ENCODE results near the gene SREBF1. TPM values are rescaled to one million over a fixed set of nuclear protein-coding genes. Genes with fewer than 3 reads are reported as not detected.

SREBF1 gene
- total RNA-seq, 1 experiment from 2014 or later = 298 TPM

DNA sequence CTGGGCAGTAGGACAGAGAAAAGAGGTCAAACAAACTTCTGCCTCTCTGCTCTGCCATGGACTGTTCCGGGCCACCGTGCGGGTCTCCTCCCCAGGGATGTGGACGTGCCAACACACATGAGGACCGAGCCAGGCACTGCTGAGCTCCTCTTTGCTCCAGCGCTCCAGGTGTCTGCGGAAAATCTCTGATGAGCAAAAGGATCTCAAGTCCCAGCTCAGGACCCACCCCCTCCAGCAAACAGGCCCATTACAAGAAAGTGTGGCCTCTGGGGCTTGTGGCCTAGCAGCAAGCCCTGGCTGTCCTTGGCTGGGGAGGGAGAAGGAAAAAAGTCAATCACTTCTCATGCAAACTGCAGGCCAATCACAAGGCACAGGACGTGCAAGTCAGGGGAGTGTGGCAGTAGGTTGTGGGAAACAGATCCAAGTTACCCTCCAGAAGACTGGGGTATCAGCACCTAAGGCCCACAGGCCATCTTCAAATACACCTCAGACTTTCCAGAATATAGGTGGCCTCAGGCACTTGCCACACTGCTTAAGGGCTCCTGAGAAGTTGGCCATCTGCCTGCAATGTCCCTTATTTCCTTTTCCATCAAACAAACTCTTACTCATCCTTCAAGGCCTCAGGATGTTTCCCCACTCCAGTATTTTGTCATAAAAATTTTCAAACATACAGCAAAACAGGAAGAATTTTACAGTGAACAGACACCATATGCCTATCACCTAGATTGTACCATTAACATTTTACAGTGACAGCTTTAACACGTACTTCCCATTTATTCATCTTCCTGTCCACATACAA lies 36.0 kb upstream of the SREBF1 start:
- no peak overlapping the region for H3K4me2 ChIP-seq (ENCODE audit: low read length)
- no peak overlapping the region for H3K27ac ChIP-seq (ENCODE audit: low read depth, low read length)
- H3K79me2 ChIP-seq (ENCODE audit: insufficient read depth, low read length) = no peaks in the 10 kb centered on the region
- DNase-seq (ENCODE audit: low read depth, low spot score) (no peak), ATAC-seq (no peak)
- H3K4me1 ChIP-seq (ENCODE audit: control insufficient read depth in 1 of 2, insufficient read depth in 2 of 2, low read length in 2 of 2) = peaks cover 0 to 13% of the 10 kb centered on the region in 2 experiments; a peak in 1 of 4 replicates
- H3K27me3 ChIP-seq (ENCODE audit: insufficient read depth, low read length) = no peaks in the 10 kb centered on the region
- intact Hi-C loops (cut with micrococcal nuclease) = no loop called here
- H3K9me2 ChIP-seq (ENCODE audit: insufficient read depth) = no peaks in the 10 kb centered on the region
- CTCF ChIA-PET = no interaction called here
- POLR2A ChIA-PET = no interaction called here
- no peaks in the 10 kb centered on the region for H4K20me1 ChIP-seq (ENCODE audit: insufficient read depth)
- TF ChIP-seq CBX3 (IDR thresholded peaks at IDR 0.05; ENCODE audit: low read depth) = no peak
- H2AFZ ChIP-seq (ENCODE audit: low read depth, low read length, poor library complexity, severe bottlenecking) = no peak overlapping the region
- H3K36me3 ChIP-seq (ENCODE audit: control insufficient read depth in 1 of 2, insufficient read depth in 2 of 2, low read length in 2 of 2) = 0 out of 4 replicates have a peak, but pooled peaks cover 0 to 2% of the 10 kb centered on the region in 2 experiments
- RAD21 ChIA-PET (ENCODE audit: low non-redundant PET in 1 of 2, low total read pairs in 2 of 2, uncharacterized antibody in 2 of 2, unreplicated experiment in 2 of 2) = no interaction called here
- BruUV-seq (replicated peaks) = no TSS peak
- no peak overlapping the region for H3K9ac ChIP-seq (ENCODE audit: low read length)
- H3K9me3 ChIP-seq (ENCODE audit: control insufficient read depth in 1 of 2, insufficient read depth in 1 of 2, low read depth in 1 of 2, low read length in 2 of 2) = no peaks in the 10 kb centered on the region
- H3K4me3 ChIP-seq (replicated peaks in 1 of 2; ENCODE audit: low read depth in 1 of 2, low read length in 2 of 2) = no peak overlapping the region

DNA sequence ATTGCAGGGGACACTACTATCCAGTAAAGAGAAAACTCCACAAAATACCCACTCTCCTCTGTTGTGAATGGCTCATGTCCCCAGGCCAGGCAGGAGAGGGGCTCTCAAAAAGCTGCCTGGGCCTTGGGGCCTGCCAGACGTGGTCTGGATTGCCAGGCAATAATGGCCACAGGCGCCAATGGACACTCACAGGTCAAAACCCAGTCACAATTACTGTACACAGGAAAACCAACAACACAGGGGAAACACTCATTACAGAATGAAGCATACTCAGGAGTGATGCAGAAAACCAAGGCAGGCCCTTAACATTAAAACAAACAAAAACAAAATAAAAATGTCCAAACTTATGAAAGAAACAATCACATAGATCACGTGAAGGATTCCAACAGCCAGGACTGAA lies 35.1 kb upstream of the SREBF1 start:
- ChIA-PET CTCF (interaction anchor here (1.0 kb wide), 1 partner anchor 11 kb away, joined by 3 read pairs; no protein-coding TSS in a partner anchor), POLR2A (no interaction called here), RAD21 (ENCODE audit: low non-redundant PET in 1 of 2, low total read pairs in 2 of 2, uncharacterized antibody in 2 of 2, unreplicated experiment in 2 of 2) (no interaction called here)
- peaks cover 0 to 13% of the 10 kb centered on the region in 2 experiments; a peak in 1 of 4 replicates for H3K4me1 ChIP-seq (ENCODE audit: control insufficient read depth in 1 of 2, insufficient read depth in 2 of 2, low read length in 2 of 2)
- H3K27ac ChIP-seq (ENCODE audit: low read depth, low read length) = no peak overlapping the region
- H3K9ac ChIP-seq (ENCODE audit: low read length) = no peak overlapping the region
- ATAC-seq (no peak), DNase-seq (ENCODE audit: low read depth, low spot score) (no peak)
- no peaks in the 10 kb centered on the region for H4K20me1 ChIP-seq (ENCODE audit: insufficient read depth)
- H3K4me2 ChIP-seq (ENCODE audit: low read length) = no peak overlapping the region
- no peaks in the 10 kb centered on the region for H3K9me3 ChIP-seq (ENCODE audit: control insufficient read depth in 1 of 2, insufficient read depth in 1 of 2, low read depth in 1 of 2, low read length in 2 of 2)
- no TSS peak for BruUV-seq (replicated peaks)
- intact Hi-C loops (cut with micrococcal nuclease) = no loop called here
- no peaks in the 10 kb centered on the region for H3K27me3 ChIP-seq (ENCODE audit: insufficient read depth, low read length)
- TF ChIP-seq EZH2 (IDR thresholded peaks at IDR 0.05) = no peak
- TF ChIP-seq POLR2AphosphoS5 (IDR thresholded peaks at IDR 0.05; ENCODE audit: low read depth, low read length) = no peak
- TF ChIP-seq ZFX (IDR thresholded peaks at IDR 0.05) = no peak
- TF ChIP-seq TCF7L2 (IDR thresholded peaks at IDR 0.05; ENCODE audit: borderline replicate concordance, extremely low read depth, insufficient read depth, insufficient read length) = no peak
- TF ChIP-seq, protein P1, sequence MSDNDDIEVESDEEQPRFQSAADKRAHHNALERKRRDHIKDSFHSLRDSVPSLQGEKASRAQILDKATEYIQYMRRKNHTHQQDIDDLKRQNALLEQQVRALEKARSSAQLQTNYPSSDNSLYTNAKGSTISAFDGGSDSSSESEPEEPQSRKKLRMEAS (IDR thresholded peaks at IDR 0.05) = no peak
- H3K9me2 ChIP-seq (ENCODE audit: insufficient read depth) = no peaks in the 10 kb centered on the region
- 0 out of 4 replicates have a peak, but pooled peaks cover 0 to 2% of the 10 kb centered on the region in 2 experiments for H3K36me3 ChIP-seq (ENCODE audit: control insufficient read depth in 1 of 2, insufficient read depth in 2 of 2, low read length in 2 of 2)
- no peak overlapping the region for H3K4me3 ChIP-seq (replicated peaks in 1 of 2; ENCODE audit: low read depth in 1 of 2, low read length in 2 of 2)
- H2AFZ ChIP-seq (ENCODE audit: low read depth, low read length, poor library complexity, severe bottlenecking) = no peak overlapping the region
- no peaks in the 10 kb centered on the region for H3K79me2 ChIP-seq (ENCODE audit: insufficient read depth, low read length)

All from HCT116 (cell line).